ENCODE data around the gene ITFG2. TPM values are rescaled to one million over a fixed set of nuclear protein-coding genes. Genes with fewer than 3 reads are reported as not detected.

The ITFG2 gene
- total and polyA plus RNA-seq, 2 of the 13 experiments (the other 11 are each of a cell fraction or from before 2014, with no cell fraction given), result 14.8 to 15.5 TPM

DNA sequence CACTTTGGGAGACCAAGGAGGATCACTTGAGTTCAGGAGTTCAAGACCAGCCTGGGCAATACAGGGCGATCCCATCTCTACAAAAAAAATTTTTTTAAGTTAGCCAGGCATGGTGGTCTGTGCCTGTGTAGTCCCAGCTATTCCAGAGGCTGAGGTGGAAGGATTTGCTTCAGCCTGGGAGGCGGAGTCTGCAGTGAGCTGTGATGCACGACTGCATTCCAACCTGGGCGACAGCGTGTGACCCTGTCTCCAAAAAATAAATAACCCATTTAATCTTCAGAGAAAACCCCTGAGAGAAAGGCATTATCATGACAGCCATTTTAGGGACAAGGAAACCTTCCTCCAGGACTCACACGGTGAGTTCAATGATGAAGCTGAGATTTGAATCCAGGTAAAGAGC is 21.4 kb upstream of the ITFG2 start (continued):
- TF ChIP-seq, protein P1, sequence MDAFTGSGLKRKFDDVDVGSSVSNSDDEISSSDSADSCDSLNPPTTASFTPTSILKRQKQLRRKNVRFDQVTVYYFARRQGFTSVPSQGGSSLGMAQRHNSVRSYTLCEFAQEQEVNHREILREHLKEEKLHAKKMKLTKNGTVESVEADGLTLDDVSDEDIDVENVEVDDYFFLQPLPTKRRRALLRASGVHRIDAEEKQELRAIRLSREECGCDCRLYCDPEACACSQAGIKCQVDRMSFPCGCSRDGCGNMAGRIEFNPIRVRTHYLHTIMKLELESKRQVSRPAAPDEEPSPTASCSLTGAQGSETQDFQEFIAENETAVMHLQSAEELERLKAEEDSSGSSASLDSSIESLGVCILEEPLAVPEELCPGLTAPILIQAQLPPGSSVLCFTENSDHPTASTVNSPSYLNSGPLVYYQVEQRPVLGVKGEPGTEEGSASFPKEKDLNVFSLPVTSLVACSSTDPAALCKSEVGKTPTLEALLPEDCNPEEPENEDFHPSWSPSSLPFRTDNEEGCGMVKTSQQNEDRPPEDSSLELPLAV (CRISPR knock-in tag; conservative IDR thresholded peaks at IDR 0.05; ENCODE audit: low read depth), result no peak
- TF ChIP-seq ZSCAN22 (CRISPR knock-in tag; IDR thresholded peaks at IDR 0.05), result no peak

- Histone ChIP-seq H3K27me3 (ENCODE audit: control insufficient read depth in 1 of 2, insufficient read depth in 2 of 2, low read length in 2 of 2) (no peaks in the 10 kb centered on the region), H3K9me3 (ENCODE audit: low read length) (no peaks in the 10 kb centered on the region), H3K36me3 (replicated peaks in 1 of 2; ENCODE audit: control insufficient read depth in 1 of 2, insufficient read depth in 2 of 2, low read length in 2 of 2) (peaks cover 4 to 12% of the 10 kb centered on the region in 2 experiments), H2AFZ (ENCODE audit: low read length) (no peak overlapping the region), H3K4me3 (replicated peaks in 1 of 3; ENCODE audit: insufficient read depth in 1 of 3, low read depth in 2 of 3, low read length in 3 of 3) (peak overlapping the region in 1 of 3 experiments; percentile 11; a peak in 1 of 6 replicates), H4K20me1 (ENCODE audit: insufficient read depth, low read length) (0 out of 2 replicates have a peak, but pooled peaks cover 4% of the 10 kb centered on the region), H3K79me2 (ENCODE audit: insufficient read depth, low read length) (peaks cover 16% of the 10 kb centered on the region), H3K27ac (ENCODE audit: extremely low read length, insufficient read depth, low read length) (no peak overlapping the region), H3K4me2 (ENCODE audit: low read depth, low read length) (peak overlapping the region; percentile 62), H3K4me1 (ENCODE audit: insufficient read depth, low read length) (peaks cover 43% of the 10 kb centered on the region), H3K9ac (ENCODE audit: insufficient read depth, low read depth, low read length) (no peak overlapping the region)
- no peak; the same call in 2 of the 3 replicates for ATAC-seq
- in situ Hi-C loops (cut with HindIII; ENCODE audit: extremely low pct_ligation_motif_present, low pct_unique_long_range_greater_than_20kb), result no loop called here
- no TSS peak for BruUV-seq (replicated peaks)
- WGBS (ENCODE audit: low lambda C conversion rate), result 31% methylated on average over 24 of the region's 25 CpGs
- CTCF ChIA-PET (ENCODE audit: low intra/inter-chr PET ratio, low total read pairs), result no interaction called here
- DNase-seq (ENCODE audit: low spot score), result no peak
- intact Hi-C loops (cut with micrococcal nuclease; ENCODE audit: unreplicated experiment), result no loop called here
- FAIRE-seq, result no peak
- POLR2A ChIA-PET, result no interaction called here
- TF ChIP-seq JUND (CRISPR knock-in tag; IDR thresholded peaks at IDR 0.05) (no peak), PATZ1 (CRISPR knock-in tag; IDR thresholded peaks at IDR 0.05) (no peak), TEAD3 (CRISPR knock-in tag; optimal IDR thresholded peaks at IDR 0.05; ENCODE audit: borderline replicate concordance) (no peak), KIAA2018 (CRISPR knock-in tag; IDR thresholded peaks at IDR 0.05; ENCODE audit: borderline replicate concordance) (no peak), ZNF614 (CRISPR knock-in tag; IDR thresholded peaks at IDR 0.05; ENCODE audit: borderline replicate concordance) (no peak), ZNF652 (CRISPR knock-in tag; IDR thresholded peaks at IDR 0.05; ENCODE audit: borderline replicate concordance, low read depth) (peak; percentile 73), NR2F6 (IDR thresholded peaks at IDR 0.05) (peak; percentile 49), NR2F6 (CRISPR knock-in tag; IDR thresholded peaks at IDR 0.05) (peak; percentile 33; the same call in 1 of the 2 replicates), HNF4A (CRISPR knock-in tag; IDR thresholded peaks at IDR 0.05) (peak; percentile 4; the same call in 1 of the 2 replicates)
Measured at GRCh38 chr12:2792671-2793500, 19.6 kb upstream of the ITFG2 start.
